RWPE2 (cell line): ENCODE measurements around the gene ANKS3.

ENCODE experiments used
- ATAC-seq: fragments of 200-7000 bp; cut with Tn5 transposase; 3 replicates; pipeline ENCODE4 v1.9.1; 2021; ENCODE audit warnings: low read depth
- DNase-seq: peaks from one replicate; pipeline ENCODE4 v3.0.0-alpha.2; 2020; ENCODE audit warnings: low spot score
- H3K27ac ChIP-seq: fragments of 450-650 bp; 2 replicates; pipeline ENCODE4 v1.5.1; 2017; ENCODE audit warnings: mild to moderate bottlenecking; ENCODE audit not compliant: poor library complexity, severe bottlenecking
- H3K27me3 ChIP-seq: fragments of 250-450 bp; sonication (Bioruptor Pico); 2 replicates; pipeline ENCODE4 v1.5.1; 2021; ENCODE audit warnings: mild to moderate bottlenecking, moderate library complexity; ENCODE audit not compliant: insufficient read depth, poor library complexity, severe bottlenecking
- H3K36me3 ChIP-seq: fragments of 250-450 bp; sonication (Bioruptor Pico); 2 replicates; pipeline ENCODE4 v1.5.1; 2020; ENCODE audit warnings: low read depth, mild to moderate bottlenecking, moderate library complexity
- H3K4me1 ChIP-seq: fragments of 250-450 bp; sonication (Bioruptor Pico); 2 replicates; pipeline ENCODE4 v1.5.1; 2021; ENCODE audit warnings: mild to moderate bottlenecking, moderate library complexity; ENCODE audit not compliant: insufficient read depth, poor library complexity, severe bottlenecking
- H3K4me3 ChIP-seq: fragments of 250-450 bp; sonication (Bioruptor Pico); 2 replicates; pipeline ENCODE4 v1.5.1; 2021; ENCODE audit warnings: mild to moderate bottlenecking, moderate library complexity; ENCODE audit not compliant: severe bottlenecking
- H3K9me3 ChIP-seq: fragments of 250-450 bp; sonication (Bioruptor Pico); 2 replicates; pipeline ENCODE4 v1.5.1; 2021; ENCODE audit warnings: mild to moderate bottlenecking, moderate library complexity; ENCODE audit not compliant: severe bottlenecking
- CTCF ChIP-seq: fragments of 450-650 bp; IDR thresholded peaks from one replicate; pipeline ENCODE4 v1.5.1; 2017; ENCODE audit warnings: mild to moderate bottlenecking, moderate library complexity; ENCODE audit not compliant: poor library complexity, severe bottlenecking

Gene ANKS3

DNA sequence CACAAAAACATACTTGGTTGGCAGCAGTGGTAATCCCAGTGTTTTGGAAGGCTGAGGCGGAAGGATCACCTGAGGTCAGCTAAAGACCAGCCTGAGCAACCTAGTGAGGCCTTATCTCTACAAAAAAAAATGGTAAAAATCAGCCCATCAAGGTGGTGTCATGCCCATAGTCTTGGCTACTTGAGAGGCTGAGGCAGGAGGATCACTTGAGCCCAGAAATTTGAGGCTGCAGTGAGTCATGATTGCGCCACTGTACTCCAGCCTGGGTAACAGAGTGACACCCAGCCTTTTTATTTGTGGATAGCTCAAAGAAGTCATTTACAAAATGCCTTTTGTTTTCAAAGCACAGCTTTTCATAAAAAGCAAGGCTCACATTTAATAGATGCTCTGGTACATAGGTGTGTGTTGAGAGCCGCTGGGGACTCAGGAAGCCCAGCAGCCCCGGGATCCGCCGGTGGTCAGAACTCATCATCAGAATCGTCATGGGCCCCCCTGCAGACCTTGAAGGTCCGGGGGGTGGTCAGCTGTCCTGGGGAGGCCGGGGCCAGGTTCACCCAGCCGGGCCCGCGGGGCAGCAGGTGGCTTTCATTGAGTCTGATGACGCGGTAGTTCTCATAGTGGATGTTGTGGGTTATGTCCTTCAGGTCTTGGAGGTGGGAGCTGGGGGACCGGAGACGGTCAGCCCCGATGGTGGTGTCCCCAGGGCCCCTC lies 43.4 kb upstream of the ANKS3 start:
- Histone ChIP-seq H3K27me3 (no peaks in the 10 kb centered on the region), H3K36me3 (no peaks in the 10 kb centered on the region), H3K27ac (no peak overlapping the region), H3K4me1 (no peaks in the 10 kb centered on the region), H3K4me3 (no peak overlapping the region), H3K9me3 (no peaks in the 10 kb centered on the region)
- ATAC-seq (no peak), DNase-seq (no peak)
- TF ChIP-seq CTCF = no peak

- H3K4me1 ChIP-seq = no peaks in the 10 kb centered on the region
- ATAC-seq (no peak), DNase-seq (no peak)
- no peak for TF ChIP-seq CTCF
- no peaks in the 10 kb centered on the region for H3K9me3 ChIP-seq
- H3K27ac ChIP-seq = no peak overlapping the region
- H3K36me3 ChIP-seq = no peaks in the 10 kb centered on the region
- no peak overlapping the region for H3K4me3 ChIP-seq
- H3K27me3 ChIP-seq = no peaks in the 10 kb centered on the region
These were observed 42.2 kb upstream of the ANKS3 start for GRCh38 chr16:4776141-4776705.

GRCh38 chr16:4775005-4775404 lies 40.9 kb upstream of the ANKS3 start:
- Histone ChIP-seq H3K9me3 (no peaks in the 10 kb centered on the region), H3K27me3 (no peaks in the 10 kb centered on the region), H3K4me1 (no peaks in the 10 kb centered on the region), H3K36me3 (no peaks in the 10 kb centered on the region), H3K27ac (no peak overlapping the region), H3K4me3 (no peak overlapping the region)
- TF ChIP-seq CTCF = no peak
- DNase-seq (no peak), ATAC-seq (no peak)

GRCh38 chr16:4772351-4772750 lies 38.3 kb upstream of the ANKS3 start:
- H3K4me1 ChIP-seq = peaks cover 3% of the 10 kb centered on the region
- no peaks in the 10 kb centered on the region for H3K9me3 ChIP-seq
- H3K27ac ChIP-seq = no peak overlapping the region
- no peaks in the 10 kb centered on the region for H3K36me3 ChIP-seq
- H3K4me3 ChIP-seq = no peak overlapping the region
- no peak for TF ChIP-seq CTCF
- no peak for DNase-seq
- no peak for ATAC-seq
- no peaks in the 10 kb centered on the region for H3K27me3 ChIP-seq

DNA sequence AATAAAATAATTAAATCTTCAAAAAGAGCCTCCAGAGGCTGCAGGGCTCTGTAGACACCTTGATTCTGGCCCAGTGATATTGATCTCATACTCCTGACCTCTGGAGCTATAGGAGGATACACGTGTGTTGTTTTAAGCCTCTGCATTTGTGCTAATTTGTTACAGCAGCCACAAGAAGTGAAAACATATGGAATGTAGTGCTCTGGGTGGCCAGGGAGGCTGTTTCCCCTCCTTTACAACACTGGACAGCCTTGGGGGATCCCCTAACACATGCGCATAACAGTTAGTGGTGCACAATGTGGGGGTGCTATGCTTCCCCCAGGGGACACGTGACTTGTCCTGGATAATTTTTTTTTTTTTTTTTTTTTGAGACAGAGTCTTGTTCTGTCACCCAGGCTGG lies 37.6 kb upstream of the ANKS3 start:
- TF ChIP-seq CTCF = no peak

More for the DNA sequence above, 37.6 kb upstream of the ANKS3 start:
- no peak for ATAC-seq
- H3K36me3 ChIP-seq = no peaks in the 10 kb centered on the region
- no peak overlapping the region for H3K27ac ChIP-seq
- H3K27me3 ChIP-seq = no peaks in the 10 kb centered on the region
- DNase-seq = no peak
- H3K4me1 ChIP-seq = peaks cover 3% of the 10 kb centered on the region
- no peak overlapping the region for H3K4me3 ChIP-seq
- H3K9me3 ChIP-seq = no peaks in the 10 kb centered on the region
